Ovary (tissue), 3 donors: ENCODE measurements around the gene OTOP3.

Experiments
- CTCF ChIP-seq, 3 donors: fragments of 450-650 bp in 2 of 3; fragments of 200-600 bp in 1 of 3; IDR thresholded peaks; one replicate each; pipeline versions ENCODE4 v1.5.1 to v1.8.0; 2016 to 2022; ENCODE audit warnings: antibody characterized with exemption in 3 of 3, mild to moderate bottlenecking in 1 of 3
- EP300 ChIP-seq: sonication (generic); formaldehyde crosslinking; IDR thresholded peaks from one replicate; pipeline ENCODE4 v1.6.1; 2017; ENCODE audit warnings: antibody characterized with exemption
- donor health status: DM: no; HTN: no; CAD: no.

- TF ChIP-seq CTCF (IDR thresholded peaks at IDR 0.05) (no peak), EP300 (no peak)
Measured at GRCh38 chr17:74898376-74898946, 37.2 kb upstream of the OTOP3 start.
